HG02938 (cell line): ENCODE results near the gene SGTA.
"Not testable (repeated sequence)": the region's sequence is repeated elsewhere in the genome, so short reads cannot be mapped to it uniquely, and the experiment has no call there.

Experiments
- ATAC-seq: cut with Tn5 transposase; IDR thresholded peaks from one replicate; pipeline ENCODE4 v1.9.1; 2021; ENCODE audit warnings: mild to moderate bottlenecking, moderate library complexity; ENCODE audit not compliant: unreplicated experiment

Gene SGTA

DNA sequence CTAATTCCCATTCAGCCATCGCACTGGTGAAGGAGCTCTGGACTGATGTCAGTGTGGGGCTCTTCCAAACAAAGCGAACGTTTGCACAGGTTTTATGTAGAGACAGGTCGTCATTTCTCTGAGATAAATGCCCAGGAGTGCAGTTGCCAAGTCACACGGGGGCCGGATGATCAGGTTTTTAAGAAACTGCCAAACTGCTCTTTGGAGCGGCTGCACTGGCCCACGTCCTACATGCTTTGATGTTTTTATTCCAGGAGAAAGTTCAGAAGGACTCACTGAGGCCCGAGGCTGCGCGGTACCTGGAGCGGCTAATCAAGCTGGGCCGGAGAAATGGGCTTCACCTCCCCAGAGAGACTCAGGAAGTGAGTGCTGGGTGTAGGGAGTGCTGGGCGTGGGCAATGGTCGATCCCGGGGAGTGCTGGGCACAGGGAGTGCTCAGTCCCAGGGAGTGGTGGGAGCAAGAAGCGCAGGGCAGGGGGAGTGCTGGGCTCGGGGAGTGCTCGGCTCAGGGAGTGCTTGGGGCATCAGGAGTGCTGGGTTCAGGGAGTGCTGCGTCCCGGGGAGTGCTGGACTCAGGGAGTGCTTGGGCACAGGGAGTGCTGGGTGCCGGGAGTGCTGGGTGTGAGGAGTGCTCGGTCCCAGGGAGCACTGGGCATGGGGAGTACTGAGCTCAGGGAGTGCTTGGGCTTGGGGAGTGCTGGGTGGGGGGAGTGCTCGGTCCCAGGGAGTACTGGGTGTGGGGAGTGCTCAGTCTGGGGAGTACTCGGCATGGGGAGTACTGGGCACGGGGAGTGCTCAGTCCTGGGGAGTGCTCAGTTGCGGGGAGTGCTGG, 13.0 kb upstream of the SGTA start:
- no peak for ATAC-seq

DNA sequence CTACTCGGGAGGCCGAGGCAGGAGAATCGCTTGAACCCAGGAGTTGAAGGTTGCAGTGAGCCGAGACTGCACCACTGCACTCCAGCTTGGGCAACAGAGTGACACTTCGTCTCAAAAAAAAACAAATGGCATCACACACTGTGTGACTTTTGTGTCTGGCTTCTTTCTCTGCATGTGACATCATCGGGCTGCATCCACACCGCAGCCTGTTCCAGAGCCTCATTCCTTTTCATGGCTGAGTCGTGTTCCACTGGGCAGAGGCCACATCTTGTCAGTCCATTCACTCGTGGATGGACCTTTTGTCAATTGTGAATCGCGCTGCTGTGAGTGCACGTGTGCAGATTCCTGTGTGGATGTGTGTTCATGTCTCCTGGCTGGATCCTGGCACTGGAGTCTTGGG, 10.5 kb upstream of the SGTA start:
- no peak for ATAC-seq

GRCh38 chr19:2793126-2793525, 10.1 kb upstream of the SGTA start:
- no peak for ATAC-seq

DNA sequence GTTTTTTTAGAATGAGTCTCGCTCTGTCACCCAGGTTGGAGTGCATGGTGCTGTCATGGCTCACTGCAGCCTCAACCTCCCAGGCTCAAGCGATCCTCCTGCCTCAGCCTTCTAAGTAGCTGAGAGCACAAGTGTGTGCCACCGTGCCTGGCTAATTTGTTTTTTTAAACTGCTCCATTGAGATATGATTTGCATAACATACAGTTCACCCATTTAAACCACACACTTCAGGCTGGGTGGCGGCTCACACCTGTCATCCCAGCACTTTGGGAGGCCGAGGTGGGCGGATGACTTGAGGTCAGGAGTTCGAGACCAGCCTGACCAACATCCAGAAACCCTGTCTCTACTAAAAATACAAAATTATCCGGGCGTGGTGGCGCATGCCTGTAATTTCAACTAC, 9.6 kb upstream of the SGTA start:
- not testable (repeated sequence) for ATAC-seq

DNA sequence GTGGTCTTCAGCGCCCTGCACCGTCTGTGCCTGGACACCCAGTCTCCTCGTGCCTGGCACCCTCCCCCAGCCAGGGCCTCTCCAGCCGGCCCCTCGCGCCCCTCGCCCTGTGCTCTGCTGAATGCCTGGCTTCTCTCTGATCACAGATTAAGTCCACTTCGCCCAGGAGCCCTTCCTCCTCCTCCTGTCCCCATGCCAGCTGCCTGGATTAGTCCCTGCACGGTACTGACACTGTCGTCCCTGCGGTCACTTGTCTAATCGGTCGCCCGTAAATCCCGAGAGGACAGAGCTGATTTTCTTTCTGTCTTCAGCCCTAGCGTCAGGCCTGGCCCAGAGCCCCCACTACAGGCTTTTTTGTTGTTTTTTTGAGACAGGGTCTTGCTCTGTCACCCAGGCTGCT, 8.8 kb upstream of the SGTA start:
- ATAC-seq = no peak

GRCh38 chr19:2791440-2791839, 8.4 kb upstream of the SGTA start:
- no peak for ATAC-seq

DNA sequence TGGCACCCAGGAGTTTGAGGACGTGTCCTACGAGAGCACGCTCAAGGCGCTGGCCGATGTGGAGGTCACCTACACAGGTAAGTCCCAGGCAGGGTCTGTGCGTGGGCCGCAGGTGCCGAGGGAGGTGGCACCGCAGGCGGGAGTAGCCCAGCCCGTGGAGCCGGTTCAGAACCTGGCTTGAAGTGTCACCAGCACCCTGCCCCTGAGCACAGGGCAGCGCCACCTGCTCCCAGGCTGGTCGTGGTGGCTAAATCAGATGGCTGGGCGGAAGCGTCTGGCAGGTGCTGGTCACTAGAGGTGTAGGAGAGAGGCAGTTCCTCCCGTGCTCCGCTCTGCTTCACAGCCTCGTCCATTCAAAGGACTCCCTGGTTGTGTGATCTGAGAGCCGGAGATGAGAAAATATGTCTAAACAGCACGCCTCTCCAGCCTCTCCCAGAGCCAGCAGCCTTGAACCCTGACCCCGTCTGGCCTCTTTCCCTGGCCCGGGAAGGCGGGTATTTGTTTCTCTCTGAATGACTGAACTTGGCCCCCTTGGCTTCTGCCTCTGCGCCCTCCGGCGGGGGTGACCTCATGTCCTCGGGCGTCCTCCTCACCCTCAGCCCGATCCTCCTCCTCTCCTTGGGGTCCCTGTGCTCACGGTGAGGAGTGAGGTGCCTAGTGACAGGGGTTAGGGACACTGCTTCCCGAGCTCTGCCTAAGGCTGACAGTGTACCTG, 7.6 kb upstream of the SGTA start:
- no peak for ATAC-seq

DNA sequence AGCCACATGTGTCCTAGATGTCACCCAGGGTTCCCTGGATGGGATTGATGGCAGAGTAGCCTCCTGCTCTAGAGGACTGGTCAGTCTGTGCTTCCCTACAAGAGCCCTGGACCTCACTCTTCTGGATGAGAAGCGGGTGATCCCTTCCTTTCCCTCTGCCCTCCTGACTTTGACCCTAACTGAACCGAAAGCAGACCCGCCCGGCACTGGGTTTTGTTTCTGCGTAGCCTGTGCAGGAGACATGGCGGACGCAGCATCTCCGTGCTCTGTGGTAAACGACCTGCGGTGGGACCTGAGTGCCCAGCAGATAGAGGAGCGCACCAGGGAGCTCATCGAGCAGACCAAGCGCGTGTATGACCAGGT, 7.1 kb upstream of the SGTA start:
- no peak for ATAC-seq

DNA sequence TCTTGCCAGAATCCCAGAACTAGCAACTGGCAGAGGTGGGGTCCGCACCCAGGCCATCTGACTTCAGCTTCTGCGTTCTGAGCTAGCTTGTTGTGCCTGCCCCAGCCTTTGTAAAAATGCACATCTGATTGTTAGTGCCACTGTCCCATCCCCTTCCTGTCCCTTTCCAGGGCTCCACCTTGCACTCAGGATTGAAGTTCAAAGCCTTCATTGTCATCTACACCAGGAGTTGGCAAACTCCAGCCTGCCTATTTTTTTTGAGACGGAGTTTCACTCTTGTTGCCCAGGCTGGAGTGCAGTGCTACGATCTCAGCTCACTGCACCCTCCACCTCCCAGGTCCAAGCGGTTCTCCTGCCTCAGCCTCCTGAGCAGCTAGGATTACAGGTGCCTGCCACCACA, 5.2 kb upstream of the SGTA start:
- no peak for ATAC-seq

- no peak for ATAC-seq
These were observed 4.0 kb upstream of the SGTA start for GRCh38 chr19:2787115-2787514.

DNA sequence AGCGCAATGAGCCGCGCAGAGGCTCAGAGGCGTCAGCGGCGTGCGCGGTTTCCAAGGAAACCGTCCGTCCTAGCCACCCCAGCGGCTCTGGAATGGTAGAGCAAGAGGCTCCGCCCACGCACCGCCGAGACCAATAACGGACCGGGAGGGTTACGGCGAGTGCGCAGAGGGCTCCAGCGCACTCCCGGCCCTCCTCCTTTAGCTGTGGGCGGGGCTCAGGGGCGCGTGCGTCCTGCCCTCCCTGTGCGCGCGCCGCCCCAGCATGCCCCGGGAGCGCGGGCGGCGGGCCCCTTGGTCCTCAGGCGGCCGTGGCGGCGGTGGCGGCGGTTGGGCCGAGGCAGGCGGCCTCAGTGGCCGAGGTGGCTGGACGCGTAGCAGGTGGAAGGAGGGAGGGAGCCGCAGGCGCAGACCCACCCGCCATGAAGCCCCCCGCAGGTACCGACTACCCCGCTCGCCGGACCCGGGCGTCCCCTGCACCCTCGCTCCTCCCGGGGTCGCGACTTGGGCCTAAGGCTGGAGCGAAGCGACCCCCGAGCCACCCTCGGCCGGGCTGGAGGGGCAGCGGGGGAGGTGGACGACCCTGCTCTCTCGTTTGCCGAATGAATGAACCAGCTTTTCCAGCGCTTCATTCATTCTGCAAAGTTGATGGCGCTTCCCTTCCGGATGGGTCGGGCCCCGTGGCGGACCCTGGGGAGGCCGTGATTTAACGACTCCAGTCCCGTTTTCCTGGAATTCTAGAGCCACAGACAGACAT, 2.3 kb upstream of the SGTA start, which contains the start of gene THOP1:
Gene THOP1, plus strand, starts transcription at position 260 of the 754 bp plus-strand sequence. Its CDS starts 160 bp downstream, at position 420.
- ATAC-seq = peak; percentile 45

DNA sequence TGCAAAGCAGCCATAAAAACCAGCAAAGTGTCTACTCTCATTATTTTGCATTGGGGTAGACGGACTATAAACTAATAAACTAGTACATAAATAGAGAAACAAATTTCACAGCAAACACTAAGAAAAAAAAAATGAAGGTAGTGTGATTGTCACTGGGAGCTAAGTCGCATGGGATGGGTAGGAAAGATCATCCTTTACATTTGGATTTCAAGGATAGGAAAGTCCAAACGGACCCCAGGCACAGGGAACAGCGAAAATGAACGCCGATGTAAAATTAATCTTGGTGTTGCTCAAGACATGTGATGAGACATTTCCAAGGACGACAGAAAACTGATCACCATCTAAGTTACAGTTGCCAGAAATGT, 690 bp upstream of the SGTA start:
- no peak for ATAC-seq

DNA sequence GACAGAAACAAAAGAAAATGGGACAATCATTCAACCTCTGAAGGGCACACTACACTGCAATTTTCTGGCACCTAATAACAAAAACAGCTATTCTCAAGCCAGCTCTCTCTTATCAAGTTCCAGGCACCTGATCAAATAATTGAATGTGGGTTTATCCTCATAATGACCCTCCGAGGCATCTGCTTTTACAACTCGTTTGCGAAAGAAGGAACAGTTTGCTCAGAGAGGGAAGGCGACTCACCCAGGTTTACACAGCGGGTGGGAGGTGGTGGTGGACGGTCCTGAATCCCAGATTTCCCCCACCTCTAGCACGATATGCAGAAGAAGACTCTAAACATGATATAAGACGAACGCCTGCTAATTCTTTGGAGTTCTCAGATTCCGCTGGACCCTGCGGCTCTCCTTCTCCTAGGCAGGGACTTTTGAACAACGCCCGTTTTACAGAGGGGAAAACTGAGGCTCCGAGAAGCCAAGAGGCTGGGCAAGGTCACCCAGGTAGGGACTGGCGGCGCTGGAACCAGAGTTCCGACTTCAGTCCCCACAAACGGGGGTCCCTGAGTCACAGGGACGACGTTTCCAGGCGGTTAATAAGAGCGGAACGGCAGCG, 641 bp downstream of the SGTA start:
- ATAC-seq = no peak

DNA sequence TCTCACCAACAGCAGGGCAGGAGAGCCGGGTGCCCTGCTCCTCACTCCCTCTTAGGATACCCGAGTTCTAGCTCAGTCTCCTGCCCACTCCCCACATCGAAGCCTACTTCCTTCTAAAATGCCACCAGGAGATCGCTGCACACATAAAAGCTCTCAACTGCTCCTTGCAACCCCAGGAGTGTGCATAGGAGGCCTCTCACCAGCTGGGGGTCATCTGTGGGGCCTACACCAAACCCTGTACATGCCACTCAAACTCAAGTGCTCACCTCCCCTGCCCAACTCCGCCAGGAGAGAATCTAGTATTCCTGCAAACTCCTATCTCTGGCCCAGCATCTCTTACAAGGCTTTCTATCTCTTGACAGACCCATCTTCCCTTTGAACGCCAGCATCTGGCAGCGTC, 2.8 kb downstream of the SGTA start:
- ATAC-seq = no peak

DNA sequence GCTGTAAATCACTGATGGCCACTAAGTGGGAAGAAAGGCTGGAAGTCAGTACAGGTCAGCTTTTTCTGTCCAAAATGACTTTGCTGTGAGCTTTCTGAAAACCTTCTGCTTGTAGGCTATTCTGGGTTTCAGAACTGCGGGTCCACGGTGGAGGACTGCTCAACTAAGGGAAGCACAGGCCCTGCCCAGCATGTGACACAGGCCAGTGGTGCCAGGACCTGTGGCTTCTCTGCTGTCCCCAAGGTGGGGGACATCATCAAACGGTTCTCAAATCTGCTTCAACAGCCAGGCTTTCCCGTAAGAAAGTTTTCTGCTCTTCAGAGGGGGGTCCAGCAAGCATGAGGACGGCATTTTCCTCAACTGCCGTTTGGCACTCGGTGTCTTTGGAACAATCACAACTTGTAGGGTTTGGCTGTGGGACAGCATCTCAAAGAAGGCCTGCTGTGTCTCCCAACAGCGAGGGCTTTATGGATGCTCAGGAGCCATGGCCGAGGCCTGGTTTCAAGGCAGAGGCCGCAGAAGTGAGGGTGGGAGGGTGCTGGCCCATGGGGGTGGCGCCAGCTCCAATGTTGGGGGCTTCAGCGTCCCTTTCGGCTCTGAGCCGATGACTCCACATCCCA, 3.8 kb downstream of the SGTA start:
- ATAC-seq = no peak

DNA sequence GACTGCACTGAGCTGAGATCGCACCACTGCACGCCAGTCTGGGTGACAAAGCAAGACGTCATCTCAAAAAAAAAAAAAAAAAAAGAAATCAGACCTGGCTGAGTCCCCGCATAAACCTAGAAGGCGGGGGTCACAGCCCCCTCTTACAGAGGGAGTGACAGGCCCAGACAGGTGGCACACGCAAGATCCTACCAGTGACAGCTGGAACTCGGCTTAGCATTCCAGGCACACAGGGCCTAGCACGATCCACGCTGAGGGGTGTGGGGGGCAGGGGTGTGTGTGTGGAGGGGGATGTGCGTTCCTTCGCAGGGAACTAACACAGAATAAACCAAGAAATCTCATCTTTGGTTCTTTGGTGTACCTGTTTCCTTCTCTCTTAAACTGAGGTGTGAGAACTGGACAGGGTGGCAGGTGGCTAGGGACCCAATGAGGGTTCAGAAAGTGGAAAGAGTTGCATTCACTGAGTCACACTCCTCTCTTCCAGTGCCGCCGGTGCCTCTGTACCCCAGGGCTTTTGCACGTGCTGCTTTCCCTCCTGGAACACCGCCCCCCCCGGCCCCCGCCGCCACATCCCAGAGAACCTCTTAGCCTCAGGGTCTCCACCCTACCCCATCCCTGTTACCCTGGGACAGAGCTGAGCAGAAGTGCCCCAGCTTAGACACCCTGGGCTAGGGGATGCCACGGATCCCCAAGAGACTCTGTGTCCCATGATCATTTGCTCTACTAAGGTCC, 5.0 kb downstream of the SGTA start:
- ATAC-seq = no peak

- ATAC-seq = no peak
These were observed 7.3 kb downstream of the SGTA start for GRCh38 chr19:2775556-2776430.

- ATAC-seq = no peak
These were observed 8.0 kb downstream of the SGTA start for GRCh38 chr19:2774953-2775555.
